SH-SY5Y (cell line): ENCODE measurements around the gene PRTN3.
A peak's percentile ranks its signal among the peaks of the same experiment; 100 is the strongest.

ENCODE experiments used
- GATA2 ChIP-seq: IDR thresholded peaks from 2 replicates; pipeline ENCODE4 v1.6.1; 2011; ENCODE audit warnings: mild to moderate bottlenecking, low read depth, low read length
- GATA3 ChIP-seq: IDR thresholded peaks from 2 replicates; pipeline ENCODE4 v1.6.1; 2011; ENCODE audit warnings: low read depth, mild to moderate bottlenecking, low read length, moderate library complexity

The PRTN3 gene

GRCh38 chr19:800360-801029, 40.3 kb upstream of the PRTN3 start:
- TF ChIP-seq GATA3 (no peak), GATA2 (peak; percentile 88)

GRCh38 chr19:801030-801860, 39.6 kb upstream of the PRTN3 start:
- TF ChIP-seq GATA3, result no peak

GRCh38 chr19:801861-802497, 38.8 kb upstream of the PRTN3 start:
- no peak for TF ChIP-seq GATA2
- no peak for TF ChIP-seq GATA3

- TF ChIP-seq GATA2 (no peak), GATA3 (no peak)
These were observed 38.2 kb upstream of the PRTN3 start for GRCh38 chr19:802498-803098.

- no peak for TF ChIP-seq GATA3
- TF ChIP-seq GATA2, result no peak
These were observed 37.7 kb upstream of the PRTN3 start for GRCh38 chr19:803099-803561.

- TF ChIP-seq GATA3 (no peak), GATA2 (no peak)
These were observed 36.9 kb upstream of the PRTN3 start for GRCh38 chr19:803686-804418.

- no peak for TF ChIP-seq GATA3
- no peak for TF ChIP-seq GATA2
These were observed 36.2 kb upstream of the PRTN3 start for GRCh38 chr19:804419-805165.

GRCh38 chr19:805166-805551, 35.6 kb upstream of the PRTN3 start:
- TF ChIP-seq GATA3 (no peak), GATA2 (no peak)

GRCh38 chr19:805600-806550, 34.9 kb upstream of the PRTN3 start:
- no peak for TF ChIP-seq GATA3
- TF ChIP-seq GATA2, result no peak

GRCh38 chr19:806815-807421, 33.9 kb upstream of the PRTN3 start:
- TF ChIP-seq GATA3, result no peak
- no peak for TF ChIP-seq GATA2

- TF ChIP-seq GATA2, result no peak
- no peak for TF ChIP-seq GATA3
These were observed 33.0 kb upstream of the PRTN3 start for GRCh38 chr19:807627-808422.
